ENCODE data around the gene LMTK2.

- TF ChIP-seq CTCF (IDR thresholded peaks at IDR 0.05) (no peak), POLR2A (IDR thresholded peaks at IDR 0.05) (no peak)
Observed at GRCh38 chr7:98203261-98203963, 96.8 kb downstream of the LMTK2 start.
